ENCODE measurements around the gene NDST1.

- no peak for TF ChIP-seq POLR2A (IDR thresholded peaks at IDR 0.05)
- TF ChIP-seq CTCF (IDR thresholded peaks at IDR 0.05): no peak
- no peak for TF ChIP-seq EP300 (IDR thresholded peaks at IDR 0.05)
These were observed 14.1 kb downstream of the NDST1 start for GRCh38 chr5:150521939-150522503.
